GM21576 (cell line): Measurements from ENCODE around the gene SDR9C7.
"Not testable (repeated sequence)": the region's sequence is repeated elsewhere in the genome, so short reads cannot be mapped to it uniquely, and the experiment has no call there.

ENCODE experiments used
- ATAC-seq: cut with Tn5 transposase; IDR thresholded peaks from one replicate; pipeline ENCODE4 v1.9.1; 2021; ENCODE audit warnings: mild to moderate bottlenecking, moderate library complexity; ENCODE audit not compliant: unreplicated experiment

The SDR9C7 gene

DNA sequence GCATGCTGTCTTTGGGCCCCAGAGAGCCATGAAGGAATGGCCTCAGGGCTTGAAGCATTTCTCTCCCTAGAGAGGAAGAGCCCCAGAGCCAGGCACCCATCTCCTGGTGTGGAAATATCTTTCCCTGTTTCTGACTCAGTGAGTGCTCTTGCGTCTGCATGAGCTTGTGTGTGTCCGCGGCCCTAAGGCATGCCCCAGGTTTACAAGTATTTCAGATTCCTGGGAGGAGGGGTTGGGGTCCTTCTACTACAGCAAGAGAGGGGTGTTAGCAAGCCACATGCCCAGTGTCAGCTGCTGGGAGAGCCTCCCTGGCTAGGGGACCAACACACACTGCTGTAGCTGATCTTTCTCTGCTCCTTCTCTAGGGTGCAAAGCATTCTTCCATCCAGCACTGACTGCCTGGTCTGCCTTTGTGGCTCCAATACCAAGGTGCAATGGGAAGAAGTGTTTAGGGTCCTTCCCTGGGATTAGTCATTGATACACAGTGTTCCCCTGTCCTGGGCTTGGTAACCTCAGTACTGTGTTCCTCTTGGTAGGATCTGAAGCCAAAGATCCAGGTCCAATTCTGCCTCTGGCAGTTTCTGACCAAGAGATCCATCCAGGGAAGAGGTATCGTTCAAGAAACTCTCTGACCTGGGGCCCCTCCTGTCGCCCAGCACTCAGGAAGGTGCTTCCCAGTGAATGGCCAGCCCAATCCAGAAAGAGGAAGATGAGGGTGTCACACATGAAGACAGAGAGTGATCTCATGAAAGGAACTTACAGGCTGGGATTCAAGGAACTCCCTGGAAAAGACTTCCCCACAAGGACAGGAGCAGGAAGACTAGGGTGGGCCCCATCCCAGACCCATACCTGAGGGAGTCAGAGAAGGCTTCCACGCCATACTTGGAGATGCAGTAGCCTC, 20.1 kb upstream of the SDR9C7 start:
- no peak for ATAC-seq

DNA sequence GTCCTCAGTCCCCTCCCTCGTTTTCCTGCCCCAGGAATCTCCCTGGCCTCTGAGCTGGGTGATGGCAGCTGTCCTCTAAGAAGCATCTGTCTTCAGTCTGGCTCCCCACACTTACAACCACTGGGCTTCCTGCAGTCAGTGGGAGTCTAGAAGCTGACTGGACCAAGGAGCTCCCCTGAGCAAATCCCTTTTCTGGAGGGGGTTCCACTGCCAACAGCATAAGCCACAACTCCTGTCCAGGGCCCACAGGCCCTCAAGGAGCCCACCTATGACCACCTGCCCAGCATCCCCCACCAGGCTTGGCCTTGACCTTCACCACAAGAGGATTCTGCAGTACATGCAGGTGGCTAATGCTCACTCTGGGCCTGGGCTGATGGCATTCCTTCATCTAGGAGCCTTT, 19.1 kb upstream of the SDR9C7 start:
- ATAC-seq: no peak

DNA sequence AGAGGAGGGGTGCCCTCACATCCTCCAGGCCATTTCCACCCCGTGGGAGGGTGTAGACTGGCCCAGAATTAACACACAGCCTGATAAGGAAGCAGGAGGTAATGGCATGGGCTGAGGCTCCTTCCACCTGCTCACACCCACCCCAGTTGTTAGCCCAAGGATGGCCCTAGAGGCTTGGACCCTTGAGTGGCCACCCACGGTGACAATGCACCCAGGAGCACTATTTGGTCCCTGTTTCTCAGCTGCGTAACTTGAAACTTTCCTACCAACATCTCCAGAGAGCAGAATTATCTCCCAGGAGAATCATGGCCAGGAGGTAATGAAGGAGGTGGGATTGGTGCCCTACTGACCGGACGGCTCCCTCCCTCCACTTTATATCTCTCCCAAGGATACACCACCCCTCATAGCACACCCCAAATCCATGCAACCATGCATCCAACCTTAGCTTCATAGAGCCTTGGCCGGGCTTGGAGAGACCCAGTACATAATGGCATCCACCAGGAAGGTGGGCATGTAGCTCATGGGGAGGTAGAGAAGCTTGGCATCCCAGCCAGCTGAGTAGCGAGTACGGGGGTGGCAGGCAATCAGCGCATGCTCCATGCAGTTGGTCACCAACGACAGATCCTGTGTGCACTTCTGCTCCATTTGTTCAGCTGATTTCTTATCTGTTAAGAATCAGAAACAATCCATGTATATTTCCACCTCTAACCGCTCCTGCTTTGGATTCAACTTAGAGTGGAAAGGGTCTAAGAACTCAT, 17.6 kb upstream of the SDR9C7 start:
- ATAC-seq: no peak

DNA sequence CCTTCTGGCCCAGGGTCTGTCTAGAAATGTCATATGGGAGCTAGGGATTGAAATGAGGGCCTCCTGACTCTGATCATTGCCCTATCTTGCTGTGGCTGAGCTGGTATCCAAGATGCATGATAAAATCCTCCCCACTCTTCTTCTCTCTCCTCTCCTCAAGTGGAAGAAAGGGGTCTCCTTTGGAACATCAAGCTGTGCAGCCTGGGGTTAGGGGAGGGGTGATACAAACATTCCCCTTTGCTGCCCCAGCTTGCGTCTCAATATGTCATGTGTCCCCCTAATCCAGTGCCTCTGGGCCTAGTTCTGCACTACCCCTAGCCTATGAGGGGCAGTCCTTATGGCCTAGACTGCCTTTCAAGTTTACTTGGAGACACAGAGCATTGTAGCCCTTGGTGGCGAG, 14.7 kb upstream of the SDR9C7 start:
- ATAC-seq: no peak

DNA sequence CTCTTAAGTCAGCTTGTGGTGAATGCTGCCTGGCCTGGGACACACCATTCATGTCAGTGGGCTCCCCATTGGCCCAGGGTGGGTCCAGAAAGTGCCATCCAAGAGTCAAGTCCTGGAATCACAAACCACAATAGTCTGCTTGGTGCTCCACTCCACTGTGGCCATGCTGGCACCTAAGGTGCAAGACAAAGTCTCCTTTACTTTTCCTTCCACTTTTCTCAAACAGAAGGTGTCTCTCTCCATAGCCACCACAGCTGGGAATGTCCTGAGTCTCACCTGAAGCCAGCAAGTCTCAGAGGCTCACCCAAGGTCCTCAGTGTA, 14.2 kb upstream of the SDR9C7 start:
- ATAC-seq: no peak

DNA sequence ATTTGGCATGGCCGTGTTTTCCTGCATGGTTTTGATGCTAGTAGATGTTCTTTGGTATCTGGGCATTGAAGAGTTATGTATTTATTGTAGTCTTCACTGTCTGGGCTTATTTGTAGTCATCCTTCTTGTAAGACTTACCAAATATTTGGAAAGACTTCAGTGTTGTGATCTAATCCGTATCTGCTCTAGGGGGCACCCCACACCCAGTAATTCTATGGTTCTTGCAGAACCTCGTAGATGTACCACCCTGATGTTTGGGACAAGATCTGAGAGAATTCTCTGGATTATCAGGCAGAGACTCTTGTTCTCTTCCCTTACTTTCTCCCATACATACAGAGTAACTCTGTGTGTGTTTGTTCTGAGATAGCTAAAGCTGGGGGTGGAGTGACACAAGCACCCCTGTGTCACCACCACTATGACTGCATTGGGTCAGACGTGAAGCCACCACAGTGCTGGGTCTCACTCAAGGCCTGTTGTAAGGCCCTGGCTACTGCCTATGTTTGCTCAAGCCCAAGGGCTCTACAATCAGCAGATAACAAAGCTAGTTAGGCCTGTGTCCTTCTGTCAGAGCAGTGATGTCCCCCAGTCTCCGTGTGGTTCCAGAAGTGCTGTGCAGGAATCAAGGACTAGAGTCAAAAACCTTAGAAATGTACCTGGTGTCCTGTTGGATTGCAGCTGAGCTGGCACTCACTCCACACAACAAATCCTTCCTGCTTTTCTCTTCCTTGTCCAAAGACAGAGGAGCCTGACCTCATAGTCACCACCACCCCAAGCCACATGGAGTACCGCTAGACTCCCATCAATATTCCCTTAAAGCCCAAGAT, 13.6 kb upstream of the SDR9C7 start:
- no peak for ATAC-seq

DNA sequence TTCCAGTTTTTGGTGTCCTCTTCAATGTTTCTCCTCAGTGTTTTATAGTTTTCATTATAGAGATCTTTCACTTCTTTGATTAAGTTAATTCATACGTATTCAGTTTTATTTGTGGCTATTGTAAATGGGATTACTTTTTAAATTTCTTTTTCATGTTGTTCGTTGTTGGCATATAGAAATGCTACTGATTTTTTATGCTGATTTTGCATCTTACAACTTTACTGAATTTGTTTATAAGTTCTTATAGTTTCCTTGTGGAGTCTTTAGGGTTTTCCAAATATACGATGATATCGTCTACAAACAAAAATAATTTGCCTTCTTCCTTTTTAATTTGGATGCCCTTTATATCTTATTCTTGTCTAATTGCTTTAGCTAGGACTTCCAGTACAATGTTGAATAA, 9.7 kb upstream of the SDR9C7 start:
- ATAC-seq: no peak

DNA sequence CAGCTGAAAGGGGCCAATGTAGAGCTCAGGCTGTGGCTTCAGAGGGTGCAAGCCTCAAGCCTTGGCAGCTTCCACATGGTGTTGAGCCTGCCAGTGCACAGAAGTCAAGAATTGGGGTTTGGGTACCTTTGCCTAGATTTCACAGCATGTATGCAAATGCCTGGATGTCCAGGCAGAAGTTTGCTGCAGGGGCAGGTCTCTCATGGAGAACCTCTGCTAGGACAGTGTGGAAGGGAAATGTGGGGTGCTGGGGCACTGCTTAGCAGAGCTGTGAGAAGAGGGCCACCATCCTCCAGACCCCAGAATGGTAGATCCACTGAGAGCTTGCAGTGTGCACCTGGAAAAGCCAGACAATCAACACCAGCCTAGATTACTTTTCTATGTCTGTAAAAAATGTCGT, 9.2 kb upstream of the SDR9C7 start:
- ATAC-seq: not testable (repeated sequence)

DNA sequence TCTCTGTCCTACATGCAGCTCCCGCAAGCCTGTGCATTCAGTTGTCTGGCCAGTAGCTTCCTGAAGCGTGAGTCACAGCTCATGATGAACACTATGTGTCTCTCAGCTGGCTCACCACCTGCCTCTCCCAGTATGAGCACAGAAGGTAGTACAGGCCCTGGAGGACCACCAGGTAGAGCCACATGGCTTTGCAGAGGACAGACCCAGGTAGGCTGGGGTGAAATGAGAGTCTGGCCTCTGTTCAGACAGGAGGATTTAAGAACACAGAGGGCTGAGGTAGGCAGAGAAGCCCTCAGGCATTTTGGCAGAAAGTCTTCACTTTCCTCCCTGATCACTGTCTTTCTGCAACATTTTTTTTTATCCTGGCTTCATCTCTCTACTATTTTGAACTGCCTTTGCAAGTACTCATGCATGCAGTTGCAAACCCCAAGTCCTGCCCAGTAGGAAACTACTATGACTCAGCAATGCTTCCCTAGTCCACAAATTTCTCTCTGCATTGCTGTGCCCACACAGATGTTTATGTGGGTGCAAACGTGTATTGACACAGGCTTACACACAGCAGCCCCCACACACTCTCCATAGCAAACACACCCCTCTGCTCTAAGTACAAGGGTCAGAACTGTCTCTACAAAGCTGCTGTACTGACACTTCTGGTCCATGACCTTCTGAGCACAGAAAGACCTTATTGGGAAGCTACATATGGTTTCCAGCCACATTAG, 7.2 kb upstream of the SDR9C7 start:
- ATAC-seq: no peak

DNA sequence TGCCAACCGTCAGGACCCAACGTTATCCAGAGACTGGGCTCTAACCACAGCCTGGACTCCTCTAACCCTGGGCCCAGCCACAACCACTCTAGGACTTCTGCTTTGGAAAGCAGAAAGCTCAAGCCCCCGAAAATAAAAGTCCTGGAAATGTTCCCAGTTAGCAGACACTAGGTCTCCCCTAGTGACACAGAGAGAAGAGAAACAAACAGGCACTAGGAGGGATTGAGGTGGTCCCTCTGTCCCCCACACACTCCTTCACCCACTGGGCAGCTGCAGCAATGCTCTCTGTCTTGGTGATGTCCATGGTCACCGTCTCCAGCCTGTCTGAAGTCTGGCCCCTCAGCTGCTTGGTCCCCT, 6.7 kb upstream of the SDR9C7 start:
- ATAC-seq: not testable (repeated sequence)

DNA sequence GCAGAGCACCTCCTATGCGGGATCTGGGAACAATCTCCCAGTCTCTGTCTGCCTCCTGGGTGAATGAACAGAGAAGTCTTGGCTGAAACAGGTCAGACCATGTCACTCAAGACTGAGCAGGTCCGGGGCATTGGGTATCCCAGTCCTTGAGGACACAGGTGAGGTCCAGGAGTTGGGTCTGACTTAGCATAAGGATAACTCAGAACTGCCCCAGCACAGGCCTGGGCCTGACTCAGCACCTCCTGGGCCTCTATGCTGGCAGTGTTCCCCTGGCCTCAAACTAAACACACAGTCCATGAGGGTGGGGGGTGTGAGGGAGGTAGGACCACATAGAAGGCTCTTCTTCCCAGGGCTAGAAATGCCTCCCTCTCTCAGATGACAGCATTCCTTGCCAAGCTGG, 1.5 kb upstream of the SDR9C7 start:
- no peak for ATAC-seq

DNA sequence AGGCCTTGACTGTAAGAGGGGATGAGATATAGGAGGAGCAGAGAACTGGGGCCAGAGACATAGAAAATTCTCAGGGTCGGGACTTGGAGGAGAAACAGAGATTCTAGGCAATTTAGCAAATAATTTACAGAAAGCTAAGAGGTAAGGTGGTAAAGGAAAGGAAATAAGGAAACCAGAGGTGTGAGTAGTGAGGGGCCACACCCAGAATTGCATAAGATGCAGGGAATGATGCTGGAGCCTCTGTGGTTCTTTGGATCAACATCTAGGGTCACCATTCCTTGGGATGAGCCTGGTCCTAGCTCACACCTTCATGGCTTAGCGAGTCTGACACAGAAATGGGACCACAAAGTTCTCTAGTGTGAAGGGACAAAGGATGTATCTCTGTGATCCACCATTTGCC, 949 bp upstream of the SDR9C7 start:
- no peak for ATAC-seq

DNA sequence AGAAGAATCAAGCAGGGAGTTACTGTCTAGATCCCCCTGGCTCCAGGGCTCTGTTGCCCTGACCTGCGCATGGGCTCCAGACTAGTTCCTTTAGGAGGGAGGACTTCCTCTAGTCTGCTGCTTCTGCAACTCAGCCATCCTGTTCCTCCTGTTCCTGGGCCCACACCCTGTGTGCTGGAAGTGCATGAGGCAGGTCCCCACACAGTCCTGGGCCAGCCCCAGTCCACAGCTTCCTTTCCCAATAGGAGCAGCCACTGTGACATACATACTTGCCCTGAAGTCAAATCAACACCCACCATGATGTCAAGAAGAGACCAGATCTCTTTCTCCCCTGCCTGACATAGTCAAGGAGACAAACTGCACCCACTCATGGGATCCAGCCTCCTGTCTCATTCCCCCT, 1.3 kb downstream of the SDR9C7 start:
- no peak for ATAC-seq

DNA sequence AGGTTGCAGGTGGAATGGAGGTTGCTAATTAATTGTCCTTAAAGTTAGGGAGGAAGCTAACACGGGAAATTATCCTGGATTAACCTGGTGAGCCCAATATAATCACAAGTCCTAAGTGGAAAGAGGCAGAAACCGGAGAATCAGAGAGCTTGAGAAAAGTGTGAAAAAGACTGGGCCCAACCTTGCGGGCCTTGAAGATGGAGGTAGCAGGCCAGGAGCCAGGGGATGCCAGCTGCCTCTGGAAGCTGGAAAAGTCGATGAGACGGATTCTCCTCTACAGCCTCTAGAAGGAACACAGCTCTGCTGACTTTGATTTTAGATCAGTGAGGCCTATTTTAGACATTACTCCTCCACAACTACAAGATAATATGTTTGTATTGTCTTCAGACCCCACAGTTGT, 2.1 kb downstream of the SDR9C7 start:
- ATAC-seq: no peak

DNA sequence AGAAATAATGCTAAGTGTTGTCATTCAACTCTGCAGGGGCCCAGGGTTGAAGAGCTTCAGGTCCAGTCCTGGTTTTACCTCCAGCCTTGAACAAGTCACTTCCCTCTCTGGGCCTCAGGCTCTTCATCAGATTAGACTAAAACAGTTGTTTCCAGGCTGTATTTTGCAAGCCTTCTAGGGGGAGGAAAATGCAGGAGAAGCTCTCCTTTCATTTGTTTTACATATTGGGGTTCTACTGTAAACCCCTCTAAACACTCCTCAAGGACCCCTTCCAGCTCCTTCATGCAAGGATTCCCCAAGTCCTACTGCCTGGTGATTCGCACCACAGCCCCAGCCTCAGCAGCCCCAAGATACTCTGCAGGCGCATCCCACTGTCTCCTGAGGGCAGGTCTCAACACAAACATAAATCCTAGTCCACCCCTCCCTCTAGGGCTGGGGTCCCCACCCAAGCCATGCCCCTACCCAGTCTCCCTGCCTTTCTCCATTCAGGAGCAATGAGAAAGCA, 2.7 kb downstream of the SDR9C7 start:
- ATAC-seq: no peak

DNA sequence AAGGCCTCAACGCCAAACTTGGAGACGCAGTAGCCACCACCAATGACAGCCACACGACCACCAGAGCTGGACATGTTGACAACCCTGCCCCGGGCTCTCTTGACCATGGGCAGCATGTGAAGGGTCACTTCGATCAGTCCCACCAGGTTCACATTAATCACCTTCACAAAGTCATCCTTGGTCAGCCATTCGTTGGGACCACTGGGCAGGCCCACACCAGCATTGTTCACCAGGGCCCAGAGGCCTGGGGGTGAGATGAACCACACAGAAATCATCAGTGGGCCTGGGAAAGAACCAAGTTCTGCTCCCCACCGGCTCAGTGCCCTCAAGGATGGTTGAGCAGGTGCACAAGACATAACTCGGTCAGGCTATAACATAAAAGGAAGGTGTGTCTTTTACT, 4.0 kb downstream of the SDR9C7 start:
- no peak for ATAC-seq

DNA sequence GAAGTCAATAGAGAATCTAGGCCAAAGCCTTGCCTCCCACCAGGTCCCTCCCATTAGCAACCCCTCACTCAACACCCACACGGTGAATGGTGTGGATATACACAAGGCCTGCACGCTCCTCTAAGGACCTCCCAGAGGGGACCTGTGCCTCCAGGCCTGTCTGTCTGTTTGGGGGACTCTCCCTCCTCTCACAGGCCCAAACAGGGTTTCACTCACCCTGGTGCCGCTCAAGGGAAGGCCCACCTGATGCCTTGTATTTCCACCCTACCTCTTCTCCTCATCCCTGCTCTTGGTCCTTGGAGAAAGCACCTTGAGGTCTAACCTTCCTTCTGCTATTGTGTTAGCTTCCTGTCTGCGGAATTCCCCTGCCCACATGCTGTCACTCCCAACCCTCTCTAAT, 4.4 kb downstream of the SDR9C7 start:
- ATAC-seq: no peak

DNA sequence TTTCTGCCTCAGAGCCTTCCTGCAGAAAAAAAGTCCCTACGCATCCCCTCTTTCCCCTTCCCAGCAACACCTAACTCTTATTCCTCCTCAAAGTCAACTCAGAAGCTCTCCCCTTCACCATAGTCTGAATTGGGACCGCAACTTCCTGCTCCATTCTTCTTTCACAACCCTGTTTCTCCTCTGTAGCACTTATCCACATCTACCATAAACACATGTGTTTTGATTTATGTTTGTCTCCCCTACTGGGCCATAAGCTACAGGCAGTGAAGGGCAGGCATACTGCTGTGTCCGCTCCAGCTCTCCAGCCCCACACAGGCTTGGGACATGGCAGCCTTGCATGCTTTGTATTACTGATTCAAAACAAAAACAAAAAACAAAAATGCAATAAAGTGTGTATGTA, 5.9 kb downstream of the SDR9C7 start:
- ATAC-seq: no peak

DNA sequence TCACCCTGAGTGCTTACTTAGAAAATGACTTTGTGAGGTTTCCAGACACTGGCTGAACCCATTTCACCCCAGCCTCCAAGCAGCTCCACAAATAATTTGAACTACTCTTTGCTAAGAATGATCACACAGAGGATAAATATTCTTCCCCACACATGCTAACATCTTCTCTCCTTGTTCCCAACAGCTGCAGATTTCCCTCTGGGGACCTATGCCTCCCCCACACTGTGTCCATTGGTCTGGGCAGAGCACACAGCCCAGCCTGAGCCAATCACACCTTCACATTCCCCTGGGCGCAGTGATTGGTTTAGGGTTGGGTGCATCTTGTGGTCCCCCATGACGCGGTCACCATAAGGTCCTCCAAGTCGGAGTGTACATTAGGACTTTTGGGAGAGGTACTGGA, 6.9 kb downstream of the SDR9C7 start:
- ATAC-seq: no peak

DNA sequence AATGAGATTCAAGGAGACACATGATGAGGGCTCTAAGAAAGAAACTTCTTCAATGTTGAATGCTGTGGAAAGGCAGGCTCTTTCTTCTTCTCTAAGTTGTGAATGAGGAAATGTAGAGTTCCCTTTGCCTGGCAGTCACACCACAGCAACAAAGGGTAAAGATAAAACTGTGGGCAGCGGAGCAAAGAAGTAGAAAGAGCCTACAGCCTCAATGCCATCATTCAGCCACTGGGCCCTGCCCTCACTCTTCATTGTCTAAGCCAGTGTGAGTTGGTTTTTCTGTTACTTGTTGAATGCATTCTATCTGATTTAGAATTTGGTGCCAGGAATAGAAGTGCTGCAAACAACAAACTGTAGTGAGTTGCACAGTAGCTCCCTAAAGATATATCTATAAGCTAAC, 12.2 kb downstream of the SDR9C7 start:
- no peak for ATAC-seq

DNA sequence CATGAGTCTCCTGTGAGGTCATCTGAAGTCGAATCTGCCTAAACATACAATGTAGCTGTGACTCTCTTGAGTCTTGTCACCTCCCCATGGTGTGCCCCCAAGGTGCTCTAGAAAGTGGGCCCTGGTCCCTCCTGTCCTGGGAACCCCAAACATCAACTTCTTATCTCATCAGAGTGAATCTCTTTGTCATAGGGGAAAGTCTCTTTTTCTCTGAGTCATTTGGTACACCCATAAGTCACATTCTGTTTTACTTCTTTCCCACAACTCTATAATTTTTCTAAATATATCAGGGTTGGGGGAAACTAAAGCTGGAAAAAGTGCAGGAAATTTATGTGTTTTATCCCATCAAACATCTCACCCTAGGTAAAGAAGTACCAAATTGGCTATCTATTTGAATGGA, 12.9 kb downstream of the SDR9C7 start:
- no peak for ATAC-seq
